ENCODE measurements around the gene PRRG3. TPM values are rescaled to one million over a fixed set of nuclear protein-coding genes. Genes with fewer than 3 reads are reported as not detected.

Gene PRRG3
- total and polyA plus RNA-seq, 2 donors (not counting 1 experiment from before 2014, with no cell fraction given), result not detected

- TF ChIP-seq EZH2 (IDR thresholded peaks at IDR 0.05; ENCODE audit: borderline replicate concordance, insufficient read depth, low read depth, low read length, poor library complexity, severe bottlenecking), result no peak
- no peak for TF ChIP-seq CTCF (IDR thresholded peaks at IDR 0.05)
- DNase-seq (no peak), ATAC-seq (ENCODE audit: low read depth) (no peak)
- Histone ChIP-seq H3K9me3 (ENCODE audit: control extremely low read depth in 1 of 3, control insufficient read depth in 2 of 3, insufficient read depth in 1 of 3, low read length in 2 of 3) (no peaks in the 10 kb centered on the region), H3K4me3 (ENCODE audit: control extremely low read depth in 1 of 5, extremely low read depth in 1 of 5, insufficient read depth in 1 of 5, low read depth in 2 of 5, low read length in 4 of 5) (no peak overlapping the region), H4K20me1 (ENCODE audit: control insufficient read depth, insufficient read depth, low read length, poor library complexity, severe bottlenecking) (no peaks in the 10 kb centered on the region), H3K27ac (ENCODE audit: low read length in 2 of 2) (no peak overlapping the region), H3K9ac (ENCODE audit: low read length) (no peak overlapping the region), H3K4me1 (ENCODE audit: control insufficient read depth in 2 of 2, insufficient read depth in 2 of 2, low read length in 2 of 2) (no peaks in the 10 kb centered on the region), H3K36me3 (replicated peaks in 1 of 2; ENCODE audit: control extremely low read depth in 1 of 2, control insufficient read depth in 1 of 2, extremely low read depth in 1 of 2, insufficient read depth in 2 of 2, low read length in 1 of 2) (no peaks in the 10 kb centered on the region), H2AFZ (ENCODE audit: insufficient read depth, low read depth, low read length, poor library complexity, severe bottlenecking) (no peak overlapping the region), H3K27me3 (replicated peaks in 1 of 4; ENCODE audit: control extremely low read depth in 1 of 4, control insufficient read depth in 3 of 4, insufficient read depth in 4 of 4, low read length in 3 of 4) (no peaks in the 10 kb centered on the region), H3K79me2 (ENCODE audit: control insufficient read depth, insufficient read depth, low read length) (no peaks in the 10 kb centered on the region), H3K4me2 (replicated peaks; ENCODE audit: low read depth, low read length, poor library complexity, severe bottlenecking) (no peak overlapping the region)
- Mint-ChIP-seq H3K27me3 (peaks cover 2% of the 10 kb centered on the region), H3K27ac (no peak overlapping the region), H3K9me3 (ENCODE audit: insufficient read depth) (no peaks in the 10 kb centered on the region), H3K4me3 (no peak overlapping the region), H3K4me1 (no peaks in the 10 kb centered on the region)
- CTCF ChIA-PET, result no interaction called here
- intact Hi-C loops (cut with micrococcal nuclease), result no loop called here
- POLR2A ChIA-PET, result no interaction called here
- 5% methylated on average over 18 of the region's 22 CpGs for WGBS (ENCODE audit: insufficient coverage)
These were observed 58.2 kb downstream of the PRRG3 start for GRCh38 chrX:151753313-151754046.

GRCh38 chrX:151754047-151754429, 58.8 kb downstream of the PRRG3 start:
- H3K4me2 ChIP-seq (replicated peaks; ENCODE audit: low read depth, low read length, poor library complexity, severe bottlenecking), result no peak overlapping the region
- H3K36me3 ChIP-seq (replicated peaks in 1 of 2; ENCODE audit: control extremely low read depth in 1 of 2, control insufficient read depth in 1 of 2, extremely low read depth in 1 of 2, insufficient read depth in 2 of 2, low read length in 1 of 2), result no peaks in the 10 kb centered on the region
- no peaks in the 10 kb centered on the region for H4K20me1 ChIP-seq (ENCODE audit: control insufficient read depth, insufficient read depth, low read length, poor library complexity, severe bottlenecking)
- no peak overlapping the region for H3K9ac ChIP-seq (ENCODE audit: low read length)
- no peaks in the 10 kb centered on the region for H3K4me1 ChIP-seq (ENCODE audit: control insufficient read depth in 2 of 2, insufficient read depth in 2 of 2, low read length in 2 of 2)
- no peaks in the 10 kb centered on the region for H3K27me3 ChIP-seq (replicated peaks in 1 of 4; ENCODE audit: control extremely low read depth in 1 of 4, control insufficient read depth in 3 of 4, insufficient read depth in 4 of 4, low read length in 3 of 4)
- ChIA-PET CTCF (no interaction called here), POLR2A (no interaction called here)
- H3K4me3 ChIP-seq (ENCODE audit: control extremely low read depth in 1 of 5, extremely low read depth in 1 of 5, insufficient read depth in 1 of 5, low read depth in 2 of 5, low read length in 4 of 5), result no peak overlapping the region
- H3K27ac ChIP-seq (ENCODE audit: low read length in 2 of 2), result no peak overlapping the region
- H3K27ac Mint-ChIP-seq, result no peak overlapping the region
- no peak overlapping the region for H3K4me3 Mint-ChIP-seq
- no peak overlapping the region for H2AFZ ChIP-seq (ENCODE audit: insufficient read depth, low read depth, low read length, poor library complexity, severe bottlenecking)
- no peak for DNase-seq
- no peaks in the 10 kb centered on the region for H3K27me3 Mint-ChIP-seq
- ATAC-seq (ENCODE audit: low read depth), result no peak
- no peaks in the 10 kb centered on the region for H3K4me1 Mint-ChIP-seq
- no peaks in the 10 kb centered on the region for H3K79me2 ChIP-seq (ENCODE audit: control insufficient read depth, insufficient read depth, low read length)
- H3K9me3 ChIP-seq (ENCODE audit: control extremely low read depth in 1 of 3, control insufficient read depth in 2 of 3, insufficient read depth in 1 of 3, low read length in 2 of 3), result no peaks in the 10 kb centered on the region
- intact Hi-C loops (cut with micrococcal nuclease), result no loop called here
- no peaks in the 10 kb centered on the region for H3K9me3 Mint-ChIP-seq (ENCODE audit: insufficient read depth)
- no peak for TF ChIP-seq CTCF (IDR thresholded peaks at IDR 0.05)
- TF ChIP-seq EZH2 (IDR thresholded peaks at IDR 0.05; ENCODE audit: borderline replicate concordance, insufficient read depth, low read depth, low read length, poor library complexity, severe bottlenecking), result no peak
- 93% methylated on average over 2 of the region's 6 CpGs for WGBS (ENCODE audit: insufficient coverage)

Measured in B cell (primary cell).